DOHH2 (cell line): ENCODE measurements around the gene TRPM1.

Experiments used
- H3F3A ChIP-seq: fragments of 200-600 bp; sonication (generic), shearing (Covaris generic); 2 replicates; pipeline ENCODE4 v1.6.0; 2016; ENCODE audit warnings: antibody characterized with exemption, mild to moderate bottlenecking; ENCODE audit not compliant: control insufficient read depth, insufficient read depth
- H3K27ac ChIP-seq: fragments of 200-600 bp; sonication (generic); 2 replicates; pipeline ENCODE4 v1.5.1; 2014; ENCODE audit warnings: low read depth, mild to moderate bottlenecking, low read length, moderate library complexity
- H3K27me3 ChIP-seq: fragments of 200-600 bp; sonication (generic); 2 replicates; pipeline ENCODE4 v1.6.1; 2014; ENCODE audit warnings: mild to moderate bottlenecking, low read length, mixed read lengths; ENCODE audit not compliant: control insufficient read depth
- H3K36me3 ChIP-seq: fragments of 200-600 bp; sonication (generic); 2 replicates; pipeline ENCODE4 v1.6.1; 2014; ENCODE audit warnings: mild to moderate bottlenecking, low read length, moderate library complexity, mixed read lengths; ENCODE audit not compliant: control insufficient read depth
- H3K4me1 ChIP-seq: fragments of 200-600 bp; sonication (generic); 2 replicates; pipeline ENCODE4 v1.6.1; 2014; ENCODE audit warnings: mild to moderate bottlenecking, low read length, mixed read lengths; ENCODE audit not compliant: control insufficient read depth
- H3K4me2 ChIP-seq: fragments of 200-600 bp; sonication (generic); 2 replicates; pipeline ENCODE4 v1.6.0; 2014; ENCODE audit warnings: mild to moderate bottlenecking, low read length, moderate library complexity
- H3K4me3 ChIP-seq: fragments of 200-600 bp; sonication (generic); 2 replicates; pipeline ENCODE4 v1.5.1; 2014; ENCODE audit warnings: mild to moderate bottlenecking, low read length, mixed read lengths
- H3K79me2 ChIP-seq: fragments of 200-600 bp; sonication (generic); 2 replicates; pipeline ENCODE4 v1.6.1; 2014; ENCODE audit warnings: mild to moderate bottlenecking, low read length, mixed read lengths; ENCODE audit not compliant: control insufficient read depth
- H3K9me2 ChIP-seq: fragments of 200-600 bp; sonication (generic); replicated peaks from 2 replicates; pipeline ENCODE4 v1.6.1; 2014; ENCODE audit warnings: mild to moderate bottlenecking, low read length, mixed read lengths; ENCODE audit not compliant: control insufficient read depth
- H3K9me3 ChIP-seq: fragments of 200-600 bp; sonication (generic); 2 replicates; pipeline ENCODE4 v1.6.1; 2014; ENCODE audit warnings: antibody characterized with exemption, low read length, mixed read lengths; ENCODE audit not compliant: control insufficient read depth, insufficient read depth
- H4K20me1 ChIP-seq: fragments of 200-600 bp; sonication (generic); 2 replicates; pipeline ENCODE4 v1.6.0; 2014; ENCODE audit warnings: low read depth, mild to moderate bottlenecking, antibody characterized with exemption, low read length, moderate library complexity; ENCODE audit not compliant: control insufficient read depth, insufficient read depth
- CTCF ChIP-seq: fragments of 200-600 bp; sonication (generic); IDR thresholded peaks from one replicate; pipeline ENCODE4 v1.5.1; 2014; ENCODE audit warnings: antibody characterized with exemption, mild to moderate bottlenecking, low read depth, low read length; ENCODE audit not compliant: poor library complexity, severe bottlenecking
- EZH2phosphoT487 ChIP-seq: fragments of 200-600 bp; sonication (generic); IDR thresholded peaks from 2 replicates; pipeline ENCODE4 v1.6.1; 2017; ENCODE audit warnings: borderline replicate concordance, mild to moderate bottlenecking, antibody characterized with exemption, low read length, moderate library complexity, mixed read lengths

Gene TRPM1

GRCh38 chr15:31101262-31102038 lies at the start of gene TRPM1:
Gene TRPM1 (minus strand): TSS chr15:31101725. CDS start chr15:31081355, 20,370 bp downstream.
- H4K20me1 ChIP-seq, result no peaks in the 10 kb centered on the region
- no peaks in the 10 kb centered on the region for H3F3A ChIP-seq
- H3K4me2 ChIP-seq, result no peak within 1 kb of the TSS
- no peaks in the 10 kb centered on the region for H3K9me3 ChIP-seq
- H3K4me1 ChIP-seq, result peaks cover 10% of the 10 kb centered on the region
- H3K9me2 ChIP-seq, result no peaks in the 10 kb centered on the region
- H3K27ac ChIP-seq, result no peak within 1 kb of the TSS
- no peak within 1 kb of the TSS for H3K4me3 ChIP-seq
- H3K36me3 ChIP-seq, result no peaks in the 10 kb centered on the region
- no peaks in the 10 kb centered on the region for H3K79me2 ChIP-seq
- H3K27me3 ChIP-seq, result peaks cover 23% of the 10 kb centered on the region
- no peak for TF ChIP-seq CTCF
- no peak for TF ChIP-seq EZH2phosphoT487

- H3K9me2 ChIP-seq, result no peaks in the 10 kb centered on the region
- no peaks in the 10 kb centered on the region for H3K36me3 ChIP-seq
- H3K79me2 ChIP-seq, result no peaks in the 10 kb centered on the region
- no peak overlapping the region for H3K27ac ChIP-seq
- no peaks in the 10 kb centered on the region for H3F3A ChIP-seq
- no peaks in the 10 kb centered on the region for H3K9me3 ChIP-seq
- no peaks in the 10 kb centered on the region for H3K27me3 ChIP-seq
- H3K4me3 ChIP-seq, result no peak overlapping the region
- H3K4me1 ChIP-seq, result no peaks in the 10 kb centered on the region
- no peak for TF ChIP-seq EZH2phosphoT487
- no peak for TF ChIP-seq CTCF
- no peaks in the 10 kb centered on the region for H4K20me1 ChIP-seq
- no peak overlapping the region for H3K4me2 ChIP-seq
Observed at GRCh38 chr15:31150732-31151231, 49.3 kb upstream of the TRPM1 start.

- TF ChIP-seq CTCF, result no peak
- TF ChIP-seq EZH2phosphoT487, result no peak
- Histone ChIP-seq H3K27me3 (no peaks in the 10 kb centered on the region), H3F3A (no peaks in the 10 kb centered on the region), H3K27ac (no peak overlapping the region), H3K9me2 (no peaks in the 10 kb centered on the region), H4K20me1 (no peaks in the 10 kb centered on the region), H3K4me3 (no peak overlapping the region), H3K4me2 (no peak overlapping the region), H3K9me3 (no peaks in the 10 kb centered on the region), H3K4me1 (no peaks in the 10 kb centered on the region), H3K36me3 (no peaks in the 10 kb centered on the region), H3K79me2 (no peaks in the 10 kb centered on the region)
Observed at GRCh38 chr15:31149987-31150386, 48.5 kb upstream of the TRPM1 start.
